MCF 10A (cell line): ENCODE data around the gene CAMK1D. TPM values are rescaled to one million over a fixed set of nuclear protein-coding genes. Genes with fewer than 3 reads are reported as not detected.

ENCODE experiments used
- BruUV-seq: library from RNA; stranded (reverse); fragments of 400-500 nt; replicated peaks from 2 replicates; lab custom pipeline; 2021; lab: Mats Ljungman, UMichigan
- CTCF ChIA-PET: fragments of 300-600 bp; sonication (Branson Sonifier 250); formaldehyde crosslinking; extraction: SDS; loops from one replicate; lab custom pipeline; 2021; ENCODE audit warnings: antibody characterized with exemption, inconsistent platforms; lab: Yijun Ruan, JAX
- POLR2A ChIA-PET: fragments of 300-600, 350-650 bp; sonication (Branson Sonifier 250); formaldehyde crosslinking; extraction: SDS; loops from one replicate; lab custom pipeline; 2020; ENCODE audit warnings: antibody characterized with exemption, inconsistent platforms; lab: Yijun Ruan, JAX
- DNase-seq: peaks from one replicate; pipeline ENCODE4 v3.0.0-alpha.2; 2018; ENCODE audit not compliant: unreplicated experiment
- H3K27ac Mint-ChIP-seq: one replicate; pipeline ENCODE4 v1.8.0; 2022; ENCODE audit warnings: mild to moderate bottlenecking, low read depth, mixed read lengths; ENCODE audit not compliant: unreplicated experiment
- H3K27me3 Mint-ChIP-seq: one replicate; pipeline ENCODE4 v1.8.0; 2022; ENCODE audit warnings: mixed read lengths; ENCODE audit not compliant: insufficient read depth, unreplicated experiment
- H3K36me3 Mint-ChIP-seq: one replicate; pipeline ENCODE4 v1.8.0; 2022; ENCODE audit warnings: mild to moderate bottlenecking, moderate library complexity, mixed read lengths; ENCODE audit not compliant: insufficient read depth, unreplicated experiment
- H3K4me1 Mint-ChIP-seq: one replicate; pipeline ENCODE4 v1.8.0; 2022; ENCODE audit warnings: mixed read lengths; ENCODE audit not compliant: insufficient read depth, unreplicated experiment
- H3K4me3 Mint-ChIP-seq: one replicate; pipeline ENCODE4 v1.8.0; 2022; ENCODE audit warnings: mild to moderate bottlenecking, moderate library complexity, mixed read lengths; ENCODE audit not compliant: unreplicated experiment
- H3K9me3 Mint-ChIP-seq: one replicate; pipeline ENCODE4 v1.8.0; 2022; ENCODE audit warnings: mixed read lengths; ENCODE audit not compliant: unreplicated experiment
- intact Hi-C: fragments of 100-400 bp; cut with micrococcal nuclease; formaldehyde crosslinking; loops from 2 replicates; pipeline ENCODE4 v1.14.1; 2022
- total RNA-seq: library from RNA; stranded (reverse); gene quantifications from 2 replicates; pipeline ENCODE4 v1.2.3, GENCODE V29; 2022
- TF ChIP-seq, protein P1 (sequence below): fragments of 200-600 bp; IDR thresholded peaks from one replicate; pipeline ENCODE4 v1.8.0; 2022; ENCODE audit warnings: antibody characterized with exemption, mild to moderate bottlenecking; ENCODE audit not compliant: unreplicated experiment

Gene CAMK1D
- total RNA-seq, 1 experiment from 2014 or later = 1.7 TPM

DNA sequence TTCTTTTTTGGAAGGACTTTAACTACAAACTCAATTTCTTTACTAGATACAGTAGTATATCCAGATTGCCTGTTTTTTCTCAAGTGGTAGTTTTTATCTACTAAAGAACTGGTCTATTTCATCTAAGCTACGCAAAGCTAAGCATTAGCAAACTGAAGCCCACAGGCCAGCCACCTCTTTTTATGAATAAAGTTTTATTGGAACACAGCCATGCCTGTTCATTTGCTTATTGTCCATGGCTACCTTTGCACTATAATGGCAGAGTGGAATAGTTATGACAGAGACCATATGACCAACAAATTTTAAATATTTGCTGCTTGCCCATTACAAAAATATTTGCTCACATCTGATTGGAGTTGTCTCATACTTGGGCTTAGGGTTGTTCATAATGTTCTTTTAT, 168.7 kb downstream of the CAMK1D start:
- ChIA-PET POLR2A (interaction anchor here (0.7 kb wide), 1 partner anchor 57 kb away, joined by 3 read pairs; no protein-coding TSS in a partner anchor), CTCF (no interaction called here)
- intact Hi-C loops = no loop called here
- H3K9me3 Mint-ChIP-seq = peaks cover 12% of the 10 kb centered on the region
- H3K36me3 Mint-ChIP-seq = no peaks in the 10 kb centered on the region
- no TSS peak for BruUV-seq
- H3K27ac Mint-ChIP-seq = no peak overlapping the region
- H3K4me3 Mint-ChIP-seq = no peak overlapping the region
- DNase-seq = no peak
- H3K4me1 Mint-ChIP-seq = no peaks in the 10 kb centered on the region
- TF ChIP-seq, protein P1, sequence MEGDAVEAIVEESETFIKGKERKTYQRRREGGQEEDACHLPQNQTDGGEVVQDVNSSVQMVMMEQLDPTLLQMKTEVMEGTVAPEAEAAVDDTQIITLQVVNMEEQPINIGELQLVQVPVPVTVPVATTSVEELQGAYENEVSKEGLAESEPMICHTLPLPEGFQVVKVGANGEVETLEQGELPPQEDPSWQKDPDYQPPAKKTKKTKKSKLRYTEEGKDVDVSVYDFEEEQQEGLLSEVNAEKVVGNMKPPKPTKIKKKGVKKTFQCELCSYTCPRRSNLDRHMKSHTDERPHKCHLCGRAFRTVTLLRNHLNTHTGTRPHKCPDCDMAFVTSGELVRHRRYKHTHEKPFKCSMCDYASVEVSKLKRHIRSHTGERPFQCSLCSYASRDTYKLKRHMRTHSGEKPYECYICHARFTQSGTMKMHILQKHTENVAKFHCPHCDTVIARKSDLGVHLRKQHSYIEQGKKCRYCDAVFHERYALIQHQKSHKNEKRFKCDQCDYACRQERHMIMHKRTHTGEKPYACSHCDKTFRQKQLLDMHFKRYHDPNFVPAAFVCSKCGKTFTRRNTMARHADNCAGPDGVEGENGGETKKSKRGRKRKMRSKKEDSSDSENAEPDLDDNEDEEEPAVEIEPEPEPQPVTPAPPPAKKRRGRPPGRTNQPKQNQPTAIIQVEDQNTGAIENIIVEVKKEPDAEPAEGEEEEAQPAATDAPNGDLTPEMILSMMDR = no peak
- no peaks in the 10 kb centered on the region for H3K27me3 Mint-ChIP-seq

GRCh38 chr10:12521423-12521822, 172.1 kb downstream of the CAMK1D start:
- ChIA-PET POLR2A (no interaction called here), CTCF (no interaction called here)
- no TSS peak for BruUV-seq
- intact Hi-C loops = no loop called here
- H3K27ac Mint-ChIP-seq = no peak overlapping the region
- H3K4me3 Mint-ChIP-seq = no peak overlapping the region
- peaks cover 20% of the 10 kb centered on the region for H3K9me3 Mint-ChIP-seq
- H3K4me1 Mint-ChIP-seq = no peaks in the 10 kb centered on the region
- H3K27me3 Mint-ChIP-seq = no peaks in the 10 kb centered on the region
- DNase-seq = no peak
- H3K36me3 Mint-ChIP-seq = no peaks in the 10 kb centered on the region
- TF ChIP-seq, protein P1 = no peak

DNA sequence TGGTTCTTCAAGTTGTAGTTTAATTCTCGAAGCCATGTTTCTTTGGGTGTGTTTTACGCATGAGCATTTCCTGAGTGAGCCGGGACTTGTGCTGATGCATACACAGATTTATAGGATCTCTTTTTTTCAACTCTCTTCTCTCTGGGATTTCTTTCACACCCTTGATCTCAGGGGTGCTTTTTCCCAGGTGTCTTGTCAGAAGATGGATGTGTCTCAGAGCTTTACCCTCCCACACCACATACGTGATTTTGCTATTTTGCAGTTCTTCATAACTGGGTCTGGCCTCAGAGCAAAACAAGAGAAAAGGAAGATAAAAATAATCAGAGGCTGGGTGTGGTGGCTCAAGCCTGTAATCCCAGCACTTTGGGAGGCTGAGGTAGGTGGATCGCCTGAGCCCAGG, 177.0 kb downstream of the CAMK1D start:
- H3K27me3 Mint-ChIP-seq = no peaks in the 10 kb centered on the region
- BruUV-seq = no TSS peak
- DNase-seq = no peak
- peaks cover 13% of the 10 kb centered on the region for H3K9me3 Mint-ChIP-seq
- POLR2A ChIA-PET = no interaction called here
- no peak overlapping the region for H3K4me3 Mint-ChIP-seq
- TF ChIP-seq, protein P1 = no peak
- CTCF ChIA-PET = interaction anchor here (0.6 kb wide), 1 partner anchor 1153 kb away, joined by 3 read pairs; no protein-coding TSS in a partner anchor
- no peaks in the 10 kb centered on the region for H3K36me3 Mint-ChIP-seq
- H3K4me1 Mint-ChIP-seq = no peaks in the 10 kb centered on the region
- H3K27ac Mint-ChIP-seq = no peak overlapping the region
- intact Hi-C loops = no loop called here

DNA sequence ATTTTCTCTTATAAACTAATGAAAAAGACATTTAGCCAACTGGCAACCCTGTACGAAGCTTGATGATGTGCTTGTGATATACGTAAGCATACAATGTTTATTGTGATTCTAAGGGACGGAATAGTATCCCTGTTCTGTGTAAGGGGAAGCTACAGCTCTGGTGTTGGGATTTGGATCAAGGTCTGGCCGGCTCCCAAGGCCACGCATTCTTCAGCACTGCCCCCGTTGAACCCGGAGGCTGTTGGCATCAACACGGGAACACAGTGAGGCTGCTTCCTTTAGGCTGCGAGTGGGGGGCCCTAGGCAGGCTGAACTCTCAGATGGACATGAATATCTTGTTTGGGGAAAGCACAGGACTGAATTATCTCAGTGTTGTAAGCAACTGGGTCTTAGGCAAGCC, 180.6 kb downstream of the CAMK1D start:
- TF ChIP-seq, protein P1 = no peak

More for the DNA sequence above, 180.6 kb downstream of the CAMK1D start:
- Mint-ChIP-seq H3K36me3 (no peaks in the 10 kb centered on the region), H3K9me3 (peaks cover 7% of the 10 kb centered on the region), H3K27me3 (no peaks in the 10 kb centered on the region), H3K27ac (no peak overlapping the region), H3K4me1 (peaks cover 5% of the 10 kb centered on the region), H3K4me3 (no peak overlapping the region)
- BruUV-seq = no TSS peak
- DNase-seq = no peak
- CTCF ChIA-PET = no interaction called here
- intact Hi-C loops = no loop called here
- POLR2A ChIA-PET = no interaction called here
